HFFc6 (cell line): ENCODE measurements around the gene HSD17B4. TPM values are rescaled to one million over a fixed set of nuclear protein-coding genes. Genes with fewer than 3 reads are reported as not detected.

ENCODE experiments used
- DNase-seq: peaks from one replicate; pipeline ENCODE4 v3.0.0-alpha.2; 2018
- H3K27ac Mint-ChIP-seq: 2 replicates; pipeline ENCODE4 v1.8.0; 2020; ENCODE audit warnings: mild to moderate bottlenecking, mixed read lengths
- H3K27me3 Mint-ChIP-seq: 2 replicates; pipeline ENCODE4 v1.8.0; 2021; ENCODE audit warnings: mild to moderate bottlenecking, moderate library complexity, mixed read lengths; ENCODE audit not compliant: insufficient read depth
- H3K36me3 Mint-ChIP-seq: 2 replicates; pipeline ENCODE4 v1.8.0; 2021; ENCODE audit warnings: low read depth, mixed read lengths
- H3K4me1 Mint-ChIP-seq: 2 replicates; pipeline ENCODE4 v1.8.0; 2020; ENCODE audit warnings: low read depth, mixed read lengths
- H3K4me3 Mint-ChIP-seq: 2 replicates; pipeline ENCODE4 v1.8.0; 2020; ENCODE audit warnings: mild to moderate bottlenecking, moderate library complexity, mixed read lengths
- H3K9me3 Mint-ChIP-seq: 2 replicates; pipeline ENCODE4 v1.8.0; 2020; ENCODE audit warnings: mild to moderate bottlenecking, mixed read lengths
- CTCF ChIP-seq: fragments of 200-600 bp; sonication (generic); IDR thresholded peaks from 2 replicates; pipeline ENCODE4 v1.5.0; 2021; ENCODE audit warnings: antibody characterized with exemption, mild to moderate bottlenecking
- total RNA-seq, 6 experiments: library from RNA; stranded (reverse); fragmentation: NEBNext Ultra II Directional; extraction: Animal tissue kit (Norgen Biotek cat#: 25700); gene quantifications; 2 replicates in 1 of 6; 3 replicates in 5 of 6; pipeline ENCODE4 v1.2.3, GENCODE V29; 2021

The HSD17B4 gene
- total RNA-seq, 6 experiments from 2014 or later: 93.7 to 139 (median 107) TPM

GRCh38 chr5:119551819-119552218 lies 99.5 kb downstream of the HSD17B4 start:
- no peak for TF ChIP-seq CTCF
- no peak for DNase-seq
- no peaks in the 10 kb centered on the region for H3K36me3 Mint-ChIP-seq
- H3K4me1 Mint-ChIP-seq: no peaks in the 10 kb centered on the region
- H3K9me3 Mint-ChIP-seq: no peaks in the 10 kb centered on the region
- no peak overlapping the region for H3K27ac Mint-ChIP-seq
- no peaks in the 10 kb centered on the region for H3K27me3 Mint-ChIP-seq
- no peak overlapping the region for H3K4me3 Mint-ChIP-seq

- Mint-ChIP-seq H3K9me3 (no peaks in the 10 kb centered on the region), H3K27me3 (no peaks in the 10 kb centered on the region; the same call in 1 of the 2 replicates), H3K27ac (no peak overlapping the region), H3K4me3 (no peak overlapping the region), H3K36me3 (no peaks in the 10 kb centered on the region), H3K4me1 (no peaks in the 10 kb centered on the region)
- no peak for TF ChIP-seq CTCF
- DNase-seq: no peak
Measured at GRCh38 chr5:119554597-119554996, 102.3 kb downstream of the HSD17B4 start.

- H3K27me3 Mint-ChIP-seq: no peaks in the 10 kb centered on the region; the same call in 1 of the 2 replicates
- no peak overlapping the region for H3K4me3 Mint-ChIP-seq
- no peak for TF ChIP-seq CTCF
- H3K9me3 Mint-ChIP-seq: no peaks in the 10 kb centered on the region
- no peaks in the 10 kb centered on the region for H3K36me3 Mint-ChIP-seq
- no peaks in the 10 kb centered on the region for H3K4me1 Mint-ChIP-seq
- no peak for DNase-seq
- H3K27ac Mint-ChIP-seq: no peak overlapping the region
Measured at GRCh38 chr5:119570910-119571309, 118.6 kb downstream of the HSD17B4 start.

- no peaks in the 10 kb centered on the region for H3K9me3 Mint-ChIP-seq
- peak; percentile 21 for DNase-seq
- TF ChIP-seq CTCF: peak; percentile 48; the same call in 1 of the 2 replicates
- no peak overlapping the region for H3K4me3 Mint-ChIP-seq
- peaks cover 3% of the 10 kb centered on the region; the same call in 1 of the 2 replicates for H3K27me3 Mint-ChIP-seq
- no peak overlapping the region for H3K27ac Mint-ChIP-seq
- no peaks in the 10 kb centered on the region for H3K4me1 Mint-ChIP-seq
- no peaks in the 10 kb centered on the region for H3K36me3 Mint-ChIP-seq
Measured at GRCh38 chr5:119578937-119579336, 126.6 kb downstream of the HSD17B4 start.

GRCh38 chr5:119582987-119583386 lies 130.7 kb downstream of the HSD17B4 start:
- Mint-ChIP-seq H3K9me3 (no peaks in the 10 kb centered on the region), H3K4me3 (no peak overlapping the region), H3K4me1 (no peaks in the 10 kb centered on the region), H3K27me3 (peaks cover 3% of the 10 kb centered on the region; the same call in 1 of the 2 replicates), H3K27ac (no peak overlapping the region), H3K36me3 (no peaks in the 10 kb centered on the region)
- TF ChIP-seq CTCF: no peak
- no peak for DNase-seq

- Mint-ChIP-seq H3K27me3 (peaks cover 3% of the 10 kb centered on the region; the same call in 1 of the 2 replicates), H3K4me1 (no peaks in the 10 kb centered on the region), H3K4me3 (no peak overlapping the region), H3K36me3 (no peaks in the 10 kb centered on the region), H3K27ac (no peak overlapping the region), H3K9me3 (no peaks in the 10 kb centered on the region)
- DNase-seq: peak; percentile 8
- TF ChIP-seq CTCF: no peak
Measured at GRCh38 chr5:119583684-119584083, 131.4 kb downstream of the HSD17B4 start.
